Measurements from ENCODE around the gene PANK2. TPM values are rescaled to one million over a fixed set of nuclear protein-coding genes. Genes with fewer than 3 reads are reported as not detected.
"Not testable (repeated sequence)": the region's sequence is repeated elsewhere in the genome, so short reads cannot be mapped to it uniquely, and the experiment has no call there.

PANK2 gene
- total RNA-seq, 1 donor from 2014 or later = 59.3 TPM

DNA sequence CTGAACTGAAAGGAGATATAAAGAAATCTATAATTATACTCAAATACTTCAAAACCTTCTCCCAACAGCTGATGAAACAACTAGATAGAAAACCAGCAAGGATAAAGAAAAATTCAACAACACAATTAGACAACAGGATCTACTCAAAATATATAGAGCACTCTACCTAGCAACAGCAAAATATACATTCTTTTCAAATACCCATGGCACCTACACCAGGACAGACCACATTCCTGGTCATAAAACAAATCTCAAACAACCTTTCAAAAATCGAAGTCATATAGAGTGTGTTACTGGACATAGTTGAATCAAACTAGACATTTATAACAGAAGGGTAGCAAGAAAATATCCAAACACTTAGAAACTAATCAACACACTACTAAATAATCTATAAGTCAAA lies 83.0 kb downstream of the PANK2 start:
- TF ChIP-seq CTCF (IDR thresholded peaks at IDR 0.05; ENCODE audit: insufficient read depth, low read depth, low read length) = no peak
- H4K20me1 ChIP-seq (ENCODE audit: insufficient read depth, low read length) = peaks cover 6% of the 10 kb centered on the region

GRCh38 chr20:3972631-3973030 lies 83.4 kb downstream of the PANK2 start:
- H4K20me1 ChIP-seq (ENCODE audit: insufficient read depth, low read length); H3K4me3 ChIP-seq (ENCODE audit: insufficient read depth, low read depth, low read length); H3K36me3 Mint-ChIP-seq (ENCODE audit: low read depth, unreplicated experiment); H3K36me3 ChIP-seq (ENCODE audit: insufficient read depth, low read length); FAIRE-seq; H3K9ac ChIP-seq (ENCODE audit: low read length); H3K4me3 Mint-ChIP-seq (ENCODE audit: unreplicated experiment); H3K27me3 Mint-ChIP-seq (ENCODE audit: low read depth, unreplicated experiment); H3K9me3 ChIP-seq (ENCODE audit: insufficient read depth, low read depth, low read length); H3K9me3 Mint-ChIP-seq (ENCODE audit: unreplicated experiment); H3K27me3 ChIP-seq (ENCODE audit: insufficient read depth, low read length); H3K4me2 ChIP-seq (ENCODE audit: low read length); H3K27ac ChIP-seq (ENCODE audit: low read depth, low read length); H3K4me1 ChIP-seq (ENCODE audit: insufficient read depth, low read length); DNase-seq (ENCODE audit: low read depth); H2AFZ ChIP-seq (ENCODE audit: low read depth, low read length); H3K27ac Mint-ChIP-seq (ENCODE audit: unreplicated experiment); H3K4me1 Mint-ChIP-seq (ENCODE audit: low read depth, unreplicated experiment): not testable (repeated sequence)
- H3K79me2 ChIP-seq (ENCODE audit: insufficient read depth, low read length) = peaks cover 13% of the 10 kb centered on the region

More for the DNA sequence above, 83.0 kb downstream of the PANK2 start:
- Histone ChIP-seq H3K9me3 (ENCODE audit: insufficient read depth, low read depth, low read length) (no peaks in the 10 kb centered on the region), H3K9ac (ENCODE audit: low read length) (no peak overlapping the region), H3K27ac (ENCODE audit: low read depth, low read length) (no peak overlapping the region), H3K4me3 (ENCODE audit: insufficient read depth, low read depth, low read length) (no peak overlapping the region), H3K79me2 (ENCODE audit: insufficient read depth, low read length) (peaks cover 13% of the 10 kb centered on the region), H3K4me2 (ENCODE audit: low read length) (no peak overlapping the region), H3K27me3 (ENCODE audit: insufficient read depth, low read length) (no peaks in the 10 kb centered on the region), H3K36me3 (ENCODE audit: insufficient read depth, low read length) (no peaks in the 10 kb centered on the region), H2AFZ (ENCODE audit: low read depth, low read length) (no peak overlapping the region), H3K4me1 (ENCODE audit: insufficient read depth, low read length) (no peaks in the 10 kb centered on the region)
- Mint-ChIP-seq H3K9me3 (ENCODE audit: unreplicated experiment) (no peaks in the 10 kb centered on the region), H3K27me3 (ENCODE audit: low read depth, unreplicated experiment) (no peaks in the 10 kb centered on the region), H3K4me3 (ENCODE audit: unreplicated experiment) (no peak overlapping the region), H3K36me3 (ENCODE audit: low read depth, unreplicated experiment) (peaks cover 11% of the 10 kb centered on the region), H3K27ac (ENCODE audit: unreplicated experiment) (no peak overlapping the region), H3K4me1 (ENCODE audit: low read depth, unreplicated experiment) (peaks cover 6% of the 10 kb centered on the region)
- no peak for FAIRE-seq
- DNase-seq (ENCODE audit: low read depth) = no peak

DNA sequence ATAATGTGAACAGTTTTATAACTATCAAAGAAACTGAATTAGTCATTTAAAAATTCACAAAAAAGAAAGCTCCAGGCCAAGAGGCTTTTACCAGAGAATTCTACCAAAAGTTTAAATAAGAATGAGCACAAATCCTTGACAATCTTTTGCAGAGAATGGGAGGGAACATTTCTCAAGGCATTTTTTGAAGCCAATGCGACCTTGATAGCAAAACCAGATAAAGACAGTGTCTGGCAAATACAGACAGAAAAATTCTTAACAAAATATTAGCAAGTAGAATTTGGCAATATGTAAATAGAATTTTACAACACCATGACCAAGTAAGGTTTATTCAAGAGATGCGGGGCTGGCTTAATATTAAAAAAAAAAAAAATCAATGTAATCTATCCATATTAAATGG lies 84.5 kb downstream of the PANK2 start:
- no peak for DNase-seq (ENCODE audit: low read depth)
- H3K4me3 ChIP-seq (ENCODE audit: insufficient read depth, low read depth, low read length) = no peak overlapping the region
- peaks cover 13% of the 10 kb centered on the region for H3K79me2 ChIP-seq (ENCODE audit: insufficient read depth, low read length)
- no peak for FAIRE-seq
- H3K9me3 ChIP-seq (ENCODE audit: insufficient read depth, low read depth, low read length) = no peaks in the 10 kb centered on the region
- no peaks in the 10 kb centered on the region for H3K27me3 ChIP-seq (ENCODE audit: insufficient read depth, low read length)
- H3K9ac ChIP-seq (ENCODE audit: low read length) = no peak overlapping the region
- Mint-ChIP-seq H3K4me3 (ENCODE audit: unreplicated experiment) (no peak overlapping the region), H3K4me1 (ENCODE audit: low read depth, unreplicated experiment) (peaks cover 2% of the 10 kb centered on the region), H3K9me3 (ENCODE audit: unreplicated experiment) (no peaks in the 10 kb centered on the region), H3K36me3 (ENCODE audit: low read depth, unreplicated experiment) (peaks cover 4% of the 10 kb centered on the region), H3K27me3 (ENCODE audit: low read depth, unreplicated experiment) (no peaks in the 10 kb centered on the region), H3K27ac (ENCODE audit: unreplicated experiment) (no peak overlapping the region)
- no peak for TF ChIP-seq CTCF (IDR thresholded peaks at IDR 0.05; ENCODE audit: insufficient read depth, low read depth, low read length)
- no peak for TF ChIP-seq EZH2 (IDR thresholded peaks at IDR 0.05; ENCODE audit: insufficient read depth, low read length)
- H2AFZ ChIP-seq (ENCODE audit: low read depth, low read length) = no peak overlapping the region
- H3K36me3 ChIP-seq (ENCODE audit: insufficient read depth, low read length) = no peaks in the 10 kb centered on the region
- no peak overlapping the region for H3K27ac ChIP-seq (ENCODE audit: low read depth, low read length)
- H3K4me1 ChIP-seq (ENCODE audit: insufficient read depth, low read length) = no peaks in the 10 kb centered on the region
- H3K4me2 ChIP-seq (ENCODE audit: low read length) = no peak overlapping the region
- H4K20me1 ChIP-seq (ENCODE audit: insufficient read depth, low read length) = peaks cover 6% of the 10 kb centered on the region
